ENCODE data around the gene KPNA3.

Gene KPNA3

DNA sequence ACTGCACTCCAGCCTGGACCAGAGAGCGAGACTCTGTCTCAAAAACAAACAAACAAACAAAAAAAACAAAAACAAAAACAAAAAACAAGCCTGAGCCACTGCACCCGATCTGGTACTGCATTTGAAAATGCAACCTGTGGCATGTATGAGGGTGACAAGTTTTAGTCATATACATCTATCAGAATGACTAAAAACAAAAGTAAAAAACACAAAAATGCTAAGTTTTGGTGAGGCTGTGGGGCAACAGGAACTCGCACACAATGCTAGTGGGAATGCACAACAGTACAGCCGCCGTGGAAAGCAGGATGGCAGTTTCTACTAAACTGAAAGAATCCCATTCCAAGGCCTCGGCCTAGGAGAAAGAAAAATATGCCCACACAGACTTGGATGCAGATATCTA, 109.0 kb downstream of the KPNA3 start:
- Histone ChIP-seq H3K27me3 (ENCODE audit: control insufficient read depth, insufficient read depth, low read length) (no peaks in the 10 kb centered on the region), H3K4me3 (ENCODE audit: low read length) (no peak overlapping the region), H3K9ac (ENCODE audit: low read length) (no peak overlapping the region), H3K27ac (ENCODE audit: low read depth, low read length) (no peak overlapping the region), H3K36me3 (ENCODE audit: control insufficient read depth, insufficient read depth, low read length) (no peaks in the 10 kb centered on the region), H3K4me1 (ENCODE audit: control insufficient read depth, insufficient read depth, low read length) (no peaks in the 10 kb centered on the region)

DNA sequence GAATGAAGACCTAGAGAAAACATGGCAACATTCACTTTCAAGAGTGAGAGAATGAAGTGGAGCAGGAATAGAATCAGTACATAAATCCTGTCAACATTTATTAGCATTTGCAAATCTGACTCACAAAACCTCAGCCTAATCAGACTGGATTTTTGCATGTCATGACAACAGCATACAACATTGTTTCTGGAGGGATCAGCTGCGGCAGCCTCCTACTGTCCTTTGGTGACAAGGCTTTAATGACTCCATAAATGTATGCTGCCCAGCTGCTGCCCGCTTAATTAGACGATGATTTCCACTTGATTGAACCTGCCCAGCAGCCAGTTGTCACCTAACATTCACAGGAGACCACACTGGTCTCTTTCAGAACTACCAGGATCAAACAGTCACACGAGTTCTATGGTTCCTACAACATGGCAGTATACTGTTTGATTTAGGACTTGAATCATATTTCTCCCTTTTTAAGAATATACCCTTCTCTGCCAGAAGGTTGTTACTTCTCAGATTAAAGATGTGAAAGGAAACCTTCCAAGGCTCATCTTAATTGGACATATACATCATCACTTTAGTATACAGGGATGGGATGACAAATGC, 110.5 kb downstream of the KPNA3 start:
- Histone ChIP-seq H3K27ac (ENCODE audit: low read depth, low read length) (no peak overlapping the region), H3K36me3 (ENCODE audit: control insufficient read depth, insufficient read depth, low read length) (no peaks in the 10 kb centered on the region), H3K4me3 (ENCODE audit: low read length) (no peak overlapping the region), H3K27me3 (ENCODE audit: control insufficient read depth, insufficient read depth, low read length) (no peaks in the 10 kb centered on the region), H3K4me1 (ENCODE audit: control insufficient read depth, insufficient read depth, low read length) (no peaks in the 10 kb centered on the region), H3K9ac (ENCODE audit: low read length) (no peak overlapping the region)

DNA sequence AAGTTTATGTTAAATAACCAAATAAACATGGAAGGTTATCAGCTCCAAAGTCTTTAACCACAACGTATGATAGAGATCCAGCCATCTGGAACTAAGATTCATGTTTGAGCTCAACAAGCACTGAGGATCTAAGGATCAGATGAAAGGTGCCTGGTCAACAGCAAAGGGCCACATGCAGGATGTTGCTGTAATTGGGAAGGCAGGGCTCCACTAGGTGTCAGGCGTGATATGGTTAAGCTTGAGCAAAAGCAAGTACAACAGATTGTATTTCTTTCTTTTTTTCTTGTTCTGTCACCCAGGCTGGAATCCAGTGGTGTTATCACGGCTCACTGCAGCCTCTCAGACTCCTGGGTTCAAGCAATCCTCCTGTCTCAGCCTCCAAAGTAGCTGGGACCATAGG, 113.2 kb downstream of the KPNA3 start:
- Histone ChIP-seq H3K27me3 (ENCODE audit: control insufficient read depth, insufficient read depth, low read length) (no peaks in the 10 kb centered on the region), H3K4me3 (ENCODE audit: low read length) (no peak overlapping the region), H3K27ac (ENCODE audit: low read depth, low read length) (no peak overlapping the region), H3K4me1 (ENCODE audit: control insufficient read depth, insufficient read depth, low read length) (no peaks in the 10 kb centered on the region), H3K9ac (ENCODE audit: low read length) (no peak overlapping the region), H3K36me3 (ENCODE audit: control insufficient read depth, insufficient read depth, low read length) (no peaks in the 10 kb centered on the region)

DNA sequence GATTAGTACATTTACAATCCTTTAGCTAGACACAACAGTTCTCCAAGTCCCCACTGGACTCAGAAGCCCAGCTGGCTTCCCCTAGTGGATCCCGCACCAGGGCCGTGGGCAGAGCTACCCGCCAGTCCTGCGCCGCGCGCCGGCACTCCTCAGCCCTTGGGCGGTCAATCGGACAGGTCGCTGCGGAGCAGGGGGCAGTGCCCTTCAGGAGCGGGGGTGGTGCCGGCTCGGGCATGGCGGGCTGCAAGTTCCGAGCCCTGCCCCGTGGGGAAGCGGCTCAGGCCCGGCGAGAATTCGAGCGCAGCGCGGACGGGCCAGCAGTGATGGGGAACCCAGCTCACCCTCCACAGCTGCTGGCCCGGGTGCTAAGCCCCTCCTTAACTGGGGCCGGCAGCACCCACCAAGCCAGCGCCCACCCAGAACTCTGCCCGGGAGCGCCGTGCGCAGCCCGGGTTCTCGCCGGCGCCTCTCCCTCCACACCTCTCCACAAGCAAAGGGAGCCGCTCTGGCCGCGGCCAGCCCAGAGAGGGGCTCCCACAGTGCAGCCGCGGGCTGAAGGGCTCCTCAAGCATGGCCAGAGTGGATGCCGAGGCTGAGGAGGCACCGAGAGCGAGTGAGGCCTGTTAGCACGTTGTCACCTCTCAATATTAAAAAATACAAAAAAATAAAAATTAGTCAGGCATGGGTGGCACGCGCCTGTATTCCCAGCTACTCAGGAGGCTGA, 114.1 kb downstream of the KPNA3 start:
- H3K36me3 ChIP-seq (ENCODE audit: control insufficient read depth, insufficient read depth, low read length) = no peaks in the 10 kb centered on the region
- H3K27me3 ChIP-seq (ENCODE audit: control insufficient read depth, insufficient read depth, low read length) = no peaks in the 10 kb centered on the region

GRCh38 chr13:49676581-49677298, 115.7 kb downstream of the KPNA3 start:
- Histone ChIP-seq H3K36me3 (ENCODE audit: control insufficient read depth, insufficient read depth, low read length) (no peaks in the 10 kb centered on the region), H3K27ac (ENCODE audit: low read depth, low read length) (no peak overlapping the region), H3K27me3 (ENCODE audit: control insufficient read depth, insufficient read depth, low read length) (no peaks in the 10 kb centered on the region), H3K9ac (ENCODE audit: low read length) (no peak overlapping the region), H3K4me1 (ENCODE audit: control insufficient read depth, insufficient read depth, low read length) (no peaks in the 10 kb centered on the region), H3K4me3 (ENCODE audit: low read length) (no peak overlapping the region)

More for the DNA sequence above, 114.1 kb downstream of the KPNA3 start:
- Histone ChIP-seq H3K4me1 (ENCODE audit: control insufficient read depth, insufficient read depth, low read length) (no peaks in the 10 kb centered on the region), H3K4me3 (ENCODE audit: low read length) (no peak overlapping the region), H3K27ac (ENCODE audit: low read depth, low read length) (no peak overlapping the region), H3K9ac (ENCODE audit: low read length) (no peak overlapping the region)

DNA sequence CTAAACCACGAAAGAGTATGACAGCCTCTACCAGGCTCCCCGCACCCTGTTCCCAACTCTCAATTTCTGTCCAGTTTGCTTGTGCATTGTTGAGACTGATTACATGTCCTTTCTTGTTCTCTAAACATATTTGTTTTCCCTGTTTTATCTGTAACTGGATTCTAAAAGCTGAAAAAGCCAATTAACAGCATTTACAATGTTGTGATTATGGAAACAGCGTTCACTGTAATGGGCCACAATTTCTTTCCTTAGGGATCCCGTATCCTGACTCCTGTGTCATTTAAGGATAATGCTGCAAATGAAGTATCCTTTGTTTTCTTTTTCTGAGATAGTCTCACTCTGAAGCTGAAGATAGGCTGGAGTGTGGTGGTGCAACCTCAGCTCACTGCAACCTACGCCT, 121.7 kb downstream of the KPNA3 start:
- H3K27ac ChIP-seq (ENCODE audit: low read depth, low read length) = no peak overlapping the region
- H3K4me3 ChIP-seq (ENCODE audit: low read length) = no peak overlapping the region
- peaks cover 4% of the 10 kb centered on the region for H3K36me3 ChIP-seq (ENCODE audit: control insufficient read depth, insufficient read depth, low read length)
- H3K27me3 ChIP-seq (ENCODE audit: control insufficient read depth, insufficient read depth, low read length) = no peaks in the 10 kb centered on the region
- H3K9ac ChIP-seq (ENCODE audit: low read length) = no peak overlapping the region
- no peaks in the 10 kb centered on the region for H3K4me1 ChIP-seq (ENCODE audit: control insufficient read depth, insufficient read depth, low read length)

- H3K9ac ChIP-seq (ENCODE audit: low read length) = no peak overlapping the region
- peaks cover 4% of the 10 kb centered on the region for H3K36me3 ChIP-seq (ENCODE audit: control insufficient read depth, insufficient read depth, low read length)
- H3K4me1 ChIP-seq (ENCODE audit: control insufficient read depth, insufficient read depth, low read length) = no peaks in the 10 kb centered on the region
- H3K27ac ChIP-seq (ENCODE audit: low read depth, low read length) = no peak overlapping the region
- no peaks in the 10 kb centered on the region for H3K27me3 ChIP-seq (ENCODE audit: control insufficient read depth, insufficient read depth, low read length)
- H3K4me3 ChIP-seq (ENCODE audit: low read length) = no peak overlapping the region
Measured at GRCh38 chr13:49669735-49670309, 122.7 kb downstream of the KPNA3 start.

- Histone ChIP-seq H3K27me3 (ENCODE audit: control insufficient read depth, insufficient read depth, low read length) (no peaks in the 10 kb centered on the region), H3K36me3 (ENCODE audit: control insufficient read depth, insufficient read depth, low read length) (peaks cover 4% of the 10 kb centered on the region), H3K27ac (ENCODE audit: low read depth, low read length) (no peak overlapping the region), H3K4me1 (ENCODE audit: control insufficient read depth, insufficient read depth, low read length) (no peaks in the 10 kb centered on the region), H3K4me3 (ENCODE audit: low read length) (no peak overlapping the region), H3K9ac (ENCODE audit: low read length) (no peak overlapping the region)
Measured at GRCh38 chr13:49667773-49668172, 124.7 kb downstream of the KPNA3 start.

- H3K4me1 ChIP-seq (ENCODE audit: control insufficient read depth, insufficient read depth, low read length) = no peaks in the 10 kb centered on the region
- H3K9ac ChIP-seq (ENCODE audit: low read length) = no peak overlapping the region
- no peaks in the 10 kb centered on the region for H3K27me3 ChIP-seq (ENCODE audit: control insufficient read depth, insufficient read depth, low read length)
- peaks cover 4% of the 10 kb centered on the region for H3K36me3 ChIP-seq (ENCODE audit: control insufficient read depth, insufficient read depth, low read length)
- H3K4me3 ChIP-seq (ENCODE audit: low read length) = no peak overlapping the region
- H3K27ac ChIP-seq (ENCODE audit: low read depth, low read length) = no peak overlapping the region
Measured at GRCh38 chr13:49664606-49665005, 127.9 kb downstream of the KPNA3 start.

DNA sequence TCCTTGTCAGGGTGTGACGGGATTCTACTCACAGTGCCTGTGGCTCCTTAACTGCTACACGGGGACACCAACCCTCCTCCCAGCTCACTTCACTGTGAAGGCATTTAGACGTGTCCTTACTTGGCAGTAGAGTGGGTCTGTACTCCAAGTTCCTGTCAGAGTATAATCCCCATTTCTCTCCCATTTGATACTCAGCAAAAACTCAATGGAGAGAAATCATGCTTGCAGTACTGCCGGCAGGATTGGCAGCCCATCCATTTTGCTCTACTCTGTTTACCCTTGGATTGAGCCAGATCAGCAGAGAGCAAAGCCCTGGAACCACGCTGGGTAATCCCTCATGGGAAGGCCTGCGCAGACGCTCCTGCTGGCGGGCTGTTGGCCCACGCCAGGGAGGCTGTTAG, 135.2 kb downstream of the KPNA3 start:
- Histone ChIP-seq H3K4me1 (ENCODE audit: control insufficient read depth, insufficient read depth, low read length) (no peaks in the 10 kb centered on the region), H3K27ac (ENCODE audit: low read depth, low read length) (no peak overlapping the region), H3K9ac (ENCODE audit: low read length) (no peak overlapping the region)

DNA sequence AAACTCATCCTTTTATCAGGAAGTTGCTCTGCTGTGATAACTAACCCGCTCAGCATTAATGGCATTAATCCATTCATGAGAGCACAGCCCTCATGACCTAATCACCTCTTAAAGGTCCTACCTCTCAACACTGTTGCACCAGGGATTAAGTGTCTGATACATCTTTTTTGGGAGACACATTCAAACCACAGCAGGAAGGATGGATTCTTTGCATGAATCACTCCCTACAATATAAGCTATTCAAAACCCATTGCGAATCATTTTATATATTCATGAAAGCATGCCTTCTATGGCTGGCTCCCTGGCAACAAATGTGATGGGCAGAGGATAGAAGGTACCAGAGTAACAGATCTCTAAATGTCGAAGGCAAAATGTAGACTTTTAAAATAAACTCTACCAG, 136.6 kb downstream of the KPNA3 start:
- H3K4me3 ChIP-seq (ENCODE audit: low read length) = no peak overlapping the region
- H3K27me3 ChIP-seq (ENCODE audit: control insufficient read depth, insufficient read depth, low read length) = no peaks in the 10 kb centered on the region
- H3K4me1 ChIP-seq (ENCODE audit: control insufficient read depth, insufficient read depth, low read length) = no peaks in the 10 kb centered on the region
- H3K36me3 ChIP-seq (ENCODE audit: control insufficient read depth, insufficient read depth, low read length) = no peaks in the 10 kb centered on the region
- no peak overlapping the region for H3K9ac ChIP-seq (ENCODE audit: low read length)
- no peak overlapping the region for H3K27ac ChIP-seq (ENCODE audit: low read depth, low read length)

More for the DNA sequence above, 135.2 kb downstream of the KPNA3 start:
- H3K27me3 ChIP-seq (ENCODE audit: control insufficient read depth, insufficient read depth, low read length) = no peaks in the 10 kb centered on the region
- no peaks in the 10 kb centered on the region for H3K36me3 ChIP-seq (ENCODE audit: control insufficient read depth, insufficient read depth, low read length)
- H3K4me3 ChIP-seq (ENCODE audit: low read length) = no peak overlapping the region

- H3K4me1 ChIP-seq (ENCODE audit: control insufficient read depth, insufficient read depth, low read length) = no peaks in the 10 kb centered on the region
- no peaks in the 10 kb centered on the region for H3K27me3 ChIP-seq (ENCODE audit: control insufficient read depth, insufficient read depth, low read length)
- no peak overlapping the region for H3K4me3 ChIP-seq (ENCODE audit: low read length)
- no peak overlapping the region for H3K27ac ChIP-seq (ENCODE audit: low read depth, low read length)
- no peak overlapping the region for H3K9ac ChIP-seq (ENCODE audit: low read length)
- no peaks in the 10 kb centered on the region for H3K36me3 ChIP-seq (ENCODE audit: control insufficient read depth, insufficient read depth, low read length)
Measured at GRCh38 chr13:49654011-49654410, 138.5 kb downstream of the KPNA3 start.

Data from rectal smooth muscle tissue (tissue), 1 donor.